Neural cell (in vitro differentiated cells): ENCODE results near the gene ZDHHC9. TPM values are rescaled to one million over a fixed set of nuclear protein-coding genes. Genes with fewer than 3 reads are reported as not detected.

Experiments
- H2AFZ ChIP-seq: fragments of 200-600, 300-800 bp; sonication (generic), shearing (Covaris generic); 2 replicates; pipeline ENCODE4 v1.6.0; 2014; ENCODE audit warnings: low read depth, mild to moderate bottlenecking, antibody characterized with exemption, low read length, moderate library complexity
- H3F3A ChIP-seq: fragments of 200-600 bp; shearing (Covaris generic); 2 replicates; pipeline ENCODE4 v1.6.1; 2016; ENCODE audit warnings: mild to moderate bottlenecking, moderate library complexity, mixed read lengths, antibody characterized with exemption, low read length; ENCODE audit not compliant: insufficient read depth, poor library complexity, severe bottlenecking
- H3K27ac ChIP-seq: fragments of 200-600, 300-800 bp; sonication (generic), shearing (Covaris generic); 2 replicates; pipeline ENCODE4 v1.5.1; 2014; ENCODE audit warnings: mild to moderate bottlenecking, low read length, moderate library complexity
- H3K27me3 ChIP-seq: fragments of 300-800, 200-600 bp; sonication (generic), shearing (Covaris generic); 2 replicates; pipeline ENCODE4 v1.6.0; 2014; ENCODE audit warnings: mild to moderate bottlenecking, low read depth, low read length, moderate library complexity; ENCODE audit not compliant: insufficient read depth
- H3K36me3 ChIP-seq: fragments of 300-800, 200-600 bp; sonication (generic), shearing (Covaris generic); 2 replicates; pipeline ENCODE4 v1.5.1; 2014; ENCODE audit warnings: mild to moderate bottlenecking, antibody characterized with exemption, low read length, moderate library complexity; ENCODE audit not compliant: insufficient read depth
- H3K4me2 ChIP-seq: fragments of 300-800, 200-600 bp; sonication (generic), shearing (Covaris generic); 2 replicates; pipeline ENCODE4 v1.6.0; 2014; ENCODE audit warnings: mild to moderate bottlenecking, low read length
- H3K4me3 ChIP-seq: fragments of 300-800, 200-600 bp; sonication (generic), shearing (Covaris generic); 2 replicates; pipeline ENCODE4 v1.5.1; 2014; ENCODE audit warnings: mild to moderate bottlenecking, low read length, moderate library complexity
- H3K79me2 ChIP-seq: fragments of 200-600 bp; shearing (Covaris generic); replicated peaks from 2 replicates; pipeline ENCODE4 v1.6.0; 2014; ENCODE audit warnings: mild to moderate bottlenecking, low read length, moderate library complexity; ENCODE audit not compliant: insufficient read depth
- H3K9ac ChIP-seq: fragments of 300-800, 200-600 bp; sonication (generic), shearing (Covaris generic); 2 replicates; pipeline ENCODE4 v1.6.1; 2016; ENCODE audit warnings: mild to moderate bottlenecking, low read length, mixed read lengths
- H3K9me2 ChIP-seq: fragments of 200-600 bp; shearing (Covaris generic); 2 replicates; pipeline ENCODE4 v1.6.1; 2016; ENCODE audit warnings: mild to moderate bottlenecking, low read length, mixed read lengths; ENCODE audit not compliant: insufficient read depth
- H3K9me3 ChIP-seq: fragments of 200-600, 300-800 bp; sonication (generic), shearing (Covaris generic); 2 replicates; pipeline ENCODE4 v1.6.1; 2016; ENCODE audit warnings: mild to moderate bottlenecking, mixed run types, low read length, moderate library complexity, mixed read lengths
- H4K20me1 ChIP-seq: fragments of 200-600 bp; shearing (Covaris generic); 2 replicates; pipeline ENCODE4 v1.6.1; 2016; ENCODE audit warnings: mild to moderate bottlenecking, mixed run types; ENCODE audit not compliant: insufficient read depth
- CTCF ChIP-seq: fragments of 450-650 bp; IDR thresholded peaks from 2 replicates; pipeline ENCODE4 v1.5.1; 2014; ENCODE audit warnings: antibody characterized with exemption, mild to moderate bottlenecking, moderate library complexity; ENCODE audit not compliant: poor library complexity, severe bottlenecking
- EP300 ChIP-seq: fragments of 450-650 bp; conservative IDR thresholded peaks from 2 replicates; pipeline ENCODE4 v1.6.1; 2014; ENCODE audit warnings: antibody characterized with exemption, mild to moderate bottlenecking, moderate library complexity; ENCODE audit not compliant: poor library complexity, severe bottlenecking
- EZH2 ChIP-seq: fragments of 200-600, 300-800 bp; shearing (Covaris generic), sonication (generic); IDR thresholded peaks from 2 replicates; pipeline ENCODE4 v1.6.1; 2014; ENCODE audit warnings: antibody characterized with exemption, low read length, borderline replicate concordance, mild to moderate bottlenecking; ENCODE audit not compliant: insufficient read depth, poor library complexity, severe bottlenecking
- MXI1 ChIP-seq: fragments of 450-650 bp; conservative IDR thresholded peaks from 2 replicates; pipeline ENCODE4 v1.6.1; 2014; ENCODE audit warnings: antibody characterized with exemption, mild to moderate bottlenecking; ENCODE audit not compliant: poor library complexity, severe bottlenecking
- POLR2AphosphoS5 ChIP-seq: IDR thresholded peaks from 2 replicates; pipeline ENCODE4 v1.6.1; 2012
- RAD21 ChIP-seq: fragments of 450-650 bp; conservative IDR thresholded peaks from 2 replicates; pipeline ENCODE4 v1.6.1; 2014; ENCODE audit warnings: antibody characterized with exemption, mild to moderate bottlenecking, moderate library complexity
- SMC3 ChIP-seq: fragments of 450-650 bp; conservative IDR thresholded peaks from 2 replicates; pipeline ENCODE4 v1.6.1; 2014; ENCODE audit warnings: antibody characterized with exemption, mild to moderate bottlenecking, moderate library complexity; ENCODE audit not compliant: poor library complexity
- TAF1 ChIP-seq: IDR thresholded peaks from 2 replicates; pipeline ENCODE4 v1.6.1; 2012; ENCODE audit warnings: low read depth
- polyA plus RNA-seq: library from polyadenylated mRNA; depleted of rRNA; stranded (reverse); fragments of >200 nt; gene quantifications from 2 replicates; pipeline ENCODE4 v1.2.3, GENCODE V29; 2014
- TF ChIP-seq, protein P1 (sequence below): IDR thresholded peaks from 2 replicates; pipeline ENCODE4 v1.6.1; 2012; ENCODE audit warnings: borderline replicate concordance

The ZDHHC9 gene
- polyA plus RNA-seq, 1 donor from 2014 or later: 24.9 TPM

DNA sequence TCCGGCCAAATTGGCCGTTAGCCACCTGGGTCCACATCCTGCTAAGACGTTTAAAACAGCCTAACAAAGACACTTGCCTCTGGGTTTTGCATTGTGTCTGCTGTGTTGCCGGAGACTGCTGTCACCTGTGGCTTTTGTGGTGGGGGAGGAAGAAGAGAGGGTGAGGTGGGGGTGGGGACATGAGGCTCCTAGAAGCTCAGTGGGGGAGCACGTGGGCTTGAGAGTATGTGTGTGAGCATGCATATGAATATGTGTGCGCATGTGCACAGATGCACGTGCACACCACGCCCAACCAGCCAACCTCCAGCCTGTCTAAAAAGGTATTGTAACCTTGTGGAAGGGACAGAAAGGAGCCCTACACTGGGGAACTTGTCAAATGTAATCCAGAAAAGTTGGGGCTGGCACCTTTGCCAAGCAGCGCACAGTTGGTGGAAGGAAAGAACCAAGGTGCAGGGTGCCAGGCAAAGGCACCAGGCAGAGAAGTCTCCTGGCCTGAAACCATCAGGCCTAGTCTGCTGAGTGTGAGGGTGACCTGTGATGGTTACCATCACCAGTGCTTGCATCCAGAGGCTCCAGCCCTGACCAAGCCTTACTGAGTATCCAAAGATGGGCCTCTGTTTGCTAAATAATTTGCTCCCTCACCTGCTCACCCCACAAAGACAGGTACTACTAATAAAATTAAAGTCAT is 74.1 kb downstream of the ZDHHC9 start:
- H3K9me3 ChIP-seq: no peaks in the 10 kb centered on the region
- TF ChIP-seq SMC3 (no peak), EZH2 (no peak), POLR2AphosphoS5 (no peak), EP300 (no peak), RAD21 (no peak), TAF1 (no peak), CTCF (no peak), MXI1 (no peak)
- TF ChIP-seq, protein P1, sequence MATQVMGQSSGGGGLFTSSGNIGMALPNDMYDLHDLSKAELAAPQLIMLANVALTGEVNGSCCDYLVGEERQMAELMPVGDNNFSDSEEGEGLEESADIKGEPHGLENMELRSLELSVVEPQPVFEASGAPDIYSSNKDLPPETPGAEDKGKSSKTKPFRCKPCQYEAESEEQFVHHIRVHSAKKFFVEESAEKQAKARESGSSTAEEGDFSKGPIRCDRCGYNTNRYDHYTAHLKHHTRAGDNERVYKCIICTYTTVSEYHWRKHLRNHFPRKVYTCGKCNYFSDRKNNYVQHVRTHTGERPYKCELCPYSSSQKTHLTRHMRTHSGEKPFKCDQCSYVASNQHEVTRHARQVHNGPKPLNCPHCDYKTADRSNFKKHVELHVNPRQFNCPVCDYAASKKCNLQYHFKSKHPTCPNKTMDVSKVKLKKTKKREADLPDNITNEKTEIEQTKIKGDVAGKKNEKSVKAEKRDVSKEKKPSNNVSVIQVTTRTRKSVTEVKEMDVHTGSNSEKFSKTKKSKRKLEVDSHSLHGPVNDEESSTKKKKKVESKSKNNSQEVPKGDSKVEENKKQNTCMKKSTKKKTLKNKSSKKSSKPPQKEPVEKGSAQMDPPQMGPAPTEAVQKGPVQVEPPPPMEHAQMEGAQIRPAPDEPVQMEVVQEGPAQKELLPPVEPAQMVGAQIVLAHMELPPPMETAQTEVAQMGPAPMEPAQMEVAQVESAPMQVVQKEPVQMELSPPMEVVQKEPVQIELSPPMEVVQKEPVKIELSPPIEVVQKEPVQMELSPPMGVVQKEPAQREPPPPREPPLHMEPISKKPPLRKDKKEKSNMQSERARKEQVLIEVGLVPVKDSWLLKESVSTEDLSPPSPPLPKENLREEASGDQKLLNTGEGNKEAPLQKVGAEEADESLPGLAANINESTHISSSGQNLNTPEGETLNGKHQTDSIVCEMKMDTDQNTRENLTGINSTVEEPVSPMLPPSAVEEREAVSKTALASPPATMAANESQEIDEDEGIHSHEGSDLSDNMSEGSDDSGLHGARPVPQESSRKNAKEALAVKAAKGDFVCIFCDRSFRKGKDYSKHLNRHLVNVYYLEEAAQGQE: no peak
- H3K79me2 ChIP-seq: no peaks in the 10 kb centered on the region
- no peak overlapping the region for H3K4me2 ChIP-seq
- no peaks in the 10 kb centered on the region for H3F3A ChIP-seq
- H3K9ac ChIP-seq: no peak overlapping the region
- no peaks in the 10 kb centered on the region for H4K20me1 ChIP-seq
- H3K4me3 ChIP-seq: no peak overlapping the region
- H3K27me3 ChIP-seq: no peaks in the 10 kb centered on the region
- H3K27ac ChIP-seq: no peak overlapping the region
- H2AFZ ChIP-seq: no peak overlapping the region
- no peaks in the 10 kb centered on the region for H3K9me2 ChIP-seq
- H3K36me3 ChIP-seq: no peaks in the 10 kb centered on the region

GRCh38 chrX:129768586-129769466 is 74.9 kb downstream of the ZDHHC9 start:
- no peaks in the 10 kb centered on the region for H3K36me3 ChIP-seq
- no peak overlapping the region for H3K4me3 ChIP-seq
- H3K27ac ChIP-seq: no peak overlapping the region
- H3K27me3 ChIP-seq: no peaks in the 10 kb centered on the region
- no peak overlapping the region for H2AFZ ChIP-seq
- no peaks in the 10 kb centered on the region for H4K20me1 ChIP-seq
- H3K9me2 ChIP-seq: no peaks in the 10 kb centered on the region
- TF ChIP-seq SMC3: no peak
- no peak for TF ChIP-seq EZH2
- no peak for TF ChIP-seq POLR2AphosphoS5
- no peak for TF ChIP-seq EP300
- TF ChIP-seq TAF1: no peak
- no peak for TF ChIP-seq MXI1
- TF ChIP-seq RAD21: no peak
- no peak for TF ChIP-seq CTCF
- TF ChIP-seq, protein P1: no peak
- no peaks in the 10 kb centered on the region for H3F3A ChIP-seq
- no peaks in the 10 kb centered on the region for H3K79me2 ChIP-seq
- no peak overlapping the region for H3K4me2 ChIP-seq
- H3K9me3 ChIP-seq: no peaks in the 10 kb centered on the region
- H3K9ac ChIP-seq: no peak overlapping the region
